BJ (cell line): ENCODE results near the gene POMP. TPM values are rescaled to one million over a fixed set of nuclear protein-coding genes. Genes with fewer than 3 reads are reported as not detected.

ENCODE experiments used
- CTCF ChIA-PET: fragments of 350-600 bp; formaldehyde crosslinking; extraction: SDS; loops from one replicate; lab custom pipeline; 2021; ENCODE audit warnings: antibody characterized with exemption, inconsistent platforms; lab: Yijun Ruan, JAX
- POLR2A ChIA-PET: fragments of 300-600 bp; sonication (Branson Sonifier 250); formaldehyde crosslinking; extraction: SDS; loops from one replicate; lab custom pipeline; 2021; ENCODE audit warnings: antibody characterized with exemption; lab: Charles Lee
- DNase-seq: peaks from one replicate; pipeline ENCODE4 v3.0.0-alpha.2; 2011; ENCODE audit warnings: low read depth
- H3K27me3 ChIP-seq: 2 replicates; pipeline ENCODE4 v1.6.0; 2011; ENCODE audit warnings: low read length; ENCODE audit not compliant: control insufficient read depth, insufficient read depth
- H3K36me3 ChIP-seq: 2 replicates; pipeline ENCODE4 v1.5.1; 2011; ENCODE audit warnings: low read length; ENCODE audit not compliant: control insufficient read depth, insufficient read depth
- H3K4me3 ChIP-seq: 2 replicates; pipeline ENCODE4 v1.5.1; 2011; ENCODE audit warnings: low read depth, mild to moderate bottlenecking, control low read depth, low read length
- CTCF ChIP-seq: IDR thresholded peaks from 2 replicates; pipeline ENCODE4 v1.5.1; 2011; ENCODE audit warnings: low read depth, mild to moderate bottlenecking, control low read depth, inconsistent platforms, low read length, moderate library complexity; ENCODE audit not compliant: insufficient read depth
- polyA plus RNA-seq: library from polyadenylated mRNA; depleted of rRNA; stranded (reverse); fragments of >200 nt; gene quantifications from 2 replicates; pipeline ENCODE4 v1.2.3, GENCODE V29; 2011

The POMP gene
- polyA plus RNA-seq, 1 experiment = 25.9 TPM

- DNase-seq = no peak
- TF ChIP-seq CTCF = no peak
- ChIA-PET POLR2A (no interaction called here), CTCF (interaction anchor here (1.1 to 2.0 kb wide), 2 partner anchors 17 to 99 kb away, joined by 4 to 5 read pairs; no protein-coding TSS in a partner anchor)
- Histone ChIP-seq H3K27me3 (no peaks in the 10 kb centered on the region), H3K36me3 (no peaks in the 10 kb centered on the region), H3K4me3 (no peak overlapping the region)
These were observed 38.5 kb downstream of the POMP start for GRCh38 chr13:28697441-28697840.

- no peak for DNase-seq
- ChIA-PET POLR2A (no interaction called here), CTCF (interaction anchor here (2.0 kb wide), 1 partner anchor 98 kb away, joined by 5 read pairs; no protein-coding TSS in a partner anchor)
- Histone ChIP-seq H3K27me3 (no peaks in the 10 kb centered on the region), H3K4me3 (no peak overlapping the region), H3K36me3 (no peaks in the 10 kb centered on the region)
- no peak for TF ChIP-seq CTCF
These were observed 40.3 kb downstream of the POMP start for GRCh38 chr13:28699246-28699645.

- Histone ChIP-seq H3K27me3 (no peaks in the 10 kb centered on the region), H3K36me3 (no peaks in the 10 kb centered on the region), H3K4me3 (no peak overlapping the region)
- DNase-seq = no peak
- ChIA-PET POLR2A (no interaction called here), CTCF (interaction anchor here (2.0 kb wide), 2 partner anchors 10 to 24 kb away, joined by 6 to 8 read pairs; no protein-coding TSS in a partner anchor)
- no peak for TF ChIP-seq CTCF
These were observed 45.4 kb downstream of the POMP start for GRCh38 chr13:28704282-28704681.

GRCh38 chr13:28704919-28705318 is 46.0 kb downstream of the POMP start:
- CTCF ChIA-PET = interaction anchor here (2.0 kb wide), 2 partner anchors 11 to 25 kb away, joined by 6 to 8 read pairs; no protein-coding TSS in a partner anchor

GRCh38 chr13:28705461-28706083 is 46.6 kb downstream of the POMP start:
- ChIA-PET POLR2A (no interaction called here), CTCF (interaction anchor here (2.0 kb wide), 2 partner anchors 12 to 26 kb away, joined by 6 to 8 read pairs; no protein-coding TSS in a partner anchor)
- TF ChIP-seq CTCF = no peak
- Histone ChIP-seq H3K36me3 (no peaks in the 10 kb centered on the region), H3K27me3 (no peaks in the 10 kb centered on the region), H3K4me3 (no peak overlapping the region)
- DNase-seq = no peak

More at GRCh38 chr13:28704919-28705318, 46.0 kb downstream of the POMP start:
- H3K27me3 ChIP-seq = no peaks in the 10 kb centered on the region
- no peak overlapping the region for H3K4me3 ChIP-seq
- no peaks in the 10 kb centered on the region for H3K36me3 ChIP-seq
- POLR2A ChIA-PET = no interaction called here
- no peak for TF ChIP-seq CTCF
- no peak for DNase-seq
